NCI-H524 (cell line): ENCODE measurements around the gene DOK7.
"Not testable (repeated sequence)": the region's sequence is repeated elsewhere in the genome, so short reads cannot be mapped to it uniquely, and the experiment has no call there.

Source experiments
- DNase-seq, 2 experiments: peaks; one replicate each; lab custom pipeline; 2025; lab: John Stamatoyannopoulos, UW

The DOK7 gene

DNA sequence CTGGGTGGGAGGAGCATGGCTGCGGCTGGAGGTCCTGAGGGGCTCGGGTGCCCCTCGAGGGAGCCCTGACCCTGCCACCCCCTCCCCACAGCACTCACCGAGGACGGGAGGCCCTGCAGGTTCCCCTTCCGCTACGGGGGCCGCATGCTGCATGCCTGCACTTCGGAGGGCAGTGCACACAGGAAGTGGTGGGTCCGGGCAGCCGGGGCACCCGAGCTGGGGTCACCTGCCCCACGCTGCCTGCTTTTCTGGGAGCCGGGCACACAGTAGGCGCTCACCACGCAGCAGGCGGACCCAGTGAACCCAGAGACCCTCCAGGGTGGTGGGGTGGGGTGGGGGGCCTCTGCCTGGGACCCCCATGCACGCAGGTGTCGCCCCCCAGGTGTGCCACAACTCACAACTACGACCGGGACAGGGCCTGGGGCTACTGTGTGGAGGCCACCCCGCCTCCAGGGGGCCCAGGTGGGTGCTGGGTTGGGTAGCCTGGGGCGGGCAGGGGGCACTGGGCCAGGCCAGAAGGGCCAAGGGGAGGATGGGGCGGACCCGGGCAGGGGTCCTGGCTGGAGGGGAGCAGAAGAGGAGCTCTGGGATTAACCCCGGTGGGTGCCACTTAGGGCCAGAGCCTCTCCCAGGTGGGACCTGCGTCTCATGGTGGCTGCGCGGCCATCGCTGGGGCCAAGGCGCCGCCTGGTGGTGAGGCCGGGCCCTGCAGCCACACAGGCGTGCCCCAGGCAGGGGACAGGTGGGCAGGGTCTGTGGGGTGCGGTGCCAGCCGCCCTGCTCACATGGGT is 20.0 kb upstream of the DOK7 start:
- peak in 1 of 2 experiments; percentile 59 for DNase-seq

DNA sequence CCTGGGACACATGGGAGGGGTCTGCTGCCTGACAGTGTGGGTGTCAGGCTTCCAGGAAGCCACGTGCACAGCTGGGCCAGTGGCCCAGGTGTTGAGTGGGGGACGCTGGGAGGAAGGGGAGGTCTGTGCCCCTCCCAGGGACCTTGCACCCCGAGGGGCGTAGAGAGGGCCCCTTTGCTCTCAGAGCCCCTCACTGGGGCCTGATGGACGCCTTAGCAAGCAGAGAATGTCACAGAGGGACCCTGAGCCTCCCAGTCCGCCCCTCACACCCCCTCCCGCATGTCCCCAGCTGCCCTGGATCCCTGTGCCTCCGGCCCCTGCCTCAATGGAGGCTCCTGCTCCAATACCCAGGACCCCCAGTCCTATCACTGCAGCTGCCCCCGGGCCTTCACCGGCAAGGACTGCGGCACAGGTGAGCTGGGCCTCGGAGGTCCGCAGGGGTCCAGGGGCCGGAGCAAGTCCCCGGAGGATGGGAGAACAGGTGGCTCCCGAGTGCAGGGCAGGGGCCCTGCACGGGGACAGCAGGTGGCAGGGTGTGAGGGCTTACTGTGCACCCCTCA is 19.3 kb upstream of the DOK7 start:
- DNase-seq = peak in 1 of 2 experiments; percentile 20

- DNase-seq = no peak
Measured at GRCh38 chr4:3444351-3445110, 18.6 kb upstream of the DOK7 start.

DNA sequence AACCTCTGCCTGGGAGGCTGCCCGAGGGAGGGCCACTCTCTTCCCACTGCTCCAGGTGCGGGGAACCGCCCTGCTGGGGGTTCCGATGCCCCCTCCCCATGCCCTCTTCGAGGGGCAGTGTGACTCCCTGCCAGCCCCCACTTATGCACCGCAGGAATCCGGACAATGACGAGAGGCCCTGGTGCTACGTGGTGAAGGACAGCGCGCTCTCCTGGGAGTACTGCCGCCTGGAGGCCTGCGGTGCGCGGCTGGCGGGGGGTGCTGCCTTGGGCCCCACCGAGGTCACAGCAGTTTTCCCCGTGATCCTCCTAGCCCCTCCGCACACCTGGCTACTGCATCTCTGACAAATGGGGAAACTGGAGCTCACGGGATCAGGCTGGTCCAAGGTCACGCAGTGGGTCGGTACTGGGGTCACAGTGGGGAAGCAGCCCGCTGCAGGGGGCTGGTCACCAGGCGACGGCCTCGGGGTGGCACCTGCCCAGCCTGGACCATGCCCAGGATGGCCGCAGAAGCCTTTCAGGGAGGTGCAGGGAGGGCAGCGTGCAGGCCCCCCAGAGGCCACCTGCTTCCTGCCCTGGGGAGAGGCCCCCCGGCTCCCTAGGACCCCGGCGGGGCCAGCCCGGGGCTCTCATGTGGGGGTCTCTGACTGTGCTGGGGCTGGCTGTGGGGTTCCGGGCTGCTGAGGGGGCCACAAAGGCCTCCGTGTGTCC is 17.8 kb upstream of the DOK7 start:
- DNase-seq = no peak

DNA sequence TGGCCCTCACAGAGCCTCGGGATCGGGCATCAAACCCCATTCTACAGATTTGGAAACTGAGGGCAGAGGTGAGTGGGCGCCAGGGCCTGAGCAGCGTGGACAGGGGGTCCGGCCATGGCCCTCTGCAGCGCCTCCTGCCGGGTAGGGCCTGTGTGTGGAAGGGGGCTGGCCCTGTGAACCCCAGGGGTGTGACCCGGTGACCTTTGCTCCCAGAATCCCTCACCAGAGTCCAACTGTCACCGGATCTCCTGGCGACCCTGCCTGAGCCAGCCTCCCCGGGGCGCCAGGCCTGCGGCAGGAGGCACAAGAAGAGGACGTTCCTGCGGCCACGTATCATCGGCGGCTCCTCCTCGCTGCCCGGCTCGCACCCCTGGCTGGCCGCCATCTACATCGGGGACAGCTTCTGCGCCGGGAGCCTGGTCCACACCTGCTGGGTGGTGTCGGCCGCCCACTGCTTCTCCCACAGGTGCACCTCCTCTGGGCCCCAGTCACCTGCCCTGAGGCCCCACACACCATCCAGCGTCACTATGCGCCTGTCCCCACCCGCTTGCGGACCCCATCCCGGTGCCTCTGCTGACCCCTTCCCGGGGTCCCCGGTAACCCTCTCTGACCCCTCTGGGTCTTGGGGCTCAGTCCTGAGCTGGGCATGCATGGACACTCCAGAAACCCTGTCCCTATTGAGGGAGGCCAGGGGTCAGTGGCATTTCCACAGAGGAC is 17.1 kb upstream of the DOK7 start:
- no peak for DNase-seq

DNA sequence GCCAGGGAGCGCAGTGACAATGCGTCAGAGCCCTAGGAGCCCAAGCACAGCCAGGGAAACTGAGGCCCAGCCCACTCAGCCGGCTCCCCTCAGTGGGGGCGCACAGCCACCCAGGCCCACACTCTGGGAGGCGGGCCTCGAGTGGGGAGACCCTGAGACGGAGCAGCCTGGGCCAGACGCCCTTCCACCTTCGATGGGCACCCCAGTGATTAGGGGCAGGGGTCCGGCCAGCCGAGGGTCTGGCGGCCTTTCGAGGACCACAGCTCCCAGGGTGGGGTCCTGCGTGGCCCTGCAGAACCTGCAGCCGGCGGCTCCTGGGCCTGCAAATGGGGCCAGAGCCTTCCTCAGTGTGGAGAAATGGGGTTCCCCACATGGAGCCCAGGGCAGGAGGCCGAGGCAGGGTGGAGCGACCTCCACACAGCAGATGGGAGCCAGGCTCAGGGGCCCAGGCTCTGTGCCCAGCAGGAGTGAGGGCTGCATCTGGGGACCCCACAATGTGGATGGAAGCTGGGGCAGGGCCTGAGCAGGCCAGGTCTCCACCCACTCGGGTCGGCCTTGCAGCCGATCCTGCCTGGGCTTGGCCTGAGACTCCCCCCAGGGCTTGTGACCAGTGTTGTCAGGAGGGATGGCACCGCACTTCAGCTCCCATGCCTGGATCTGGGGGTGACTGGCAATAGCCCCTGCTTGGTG is 16.3 kb upstream of the DOK7 start:
- no peak for DNase-seq

GRCh38 chr4:3447431-3448395 is 15.4 kb upstream of the DOK7 start:
- DNase-seq = no peak

DNA sequence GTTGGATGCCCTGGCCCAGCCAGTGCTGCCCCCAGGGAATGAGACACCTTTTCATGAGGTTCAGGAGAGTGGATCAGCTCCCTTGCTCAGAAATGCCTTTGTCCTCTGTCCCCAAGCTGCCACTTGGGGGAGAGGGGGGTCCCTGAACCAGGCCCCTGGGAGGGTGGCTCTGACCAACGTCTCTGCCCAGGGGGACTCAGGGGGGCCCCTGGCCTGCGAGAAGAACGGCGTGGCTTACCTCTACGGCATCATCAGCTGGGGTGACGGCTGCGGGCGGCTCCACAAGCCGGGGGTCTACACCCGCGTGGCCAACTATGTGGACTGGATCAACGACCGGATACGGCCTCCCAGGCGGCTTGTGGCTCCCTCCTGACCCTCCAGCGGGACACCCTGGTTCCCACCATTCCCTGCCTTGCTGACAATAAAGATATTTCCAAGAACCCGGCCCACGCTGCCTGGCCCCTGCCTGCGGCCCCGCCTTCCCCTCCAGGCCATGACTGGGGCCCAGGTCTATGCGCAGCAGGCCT is 14.0 kb upstream of the DOK7 start:
- DNase-seq = no peak

- DNase-seq = peak in 1 of 2 experiments; percentile 45
Measured at GRCh38 chr4:3449574-3450534, 13.3 kb upstream of the DOK7 start.

DNA sequence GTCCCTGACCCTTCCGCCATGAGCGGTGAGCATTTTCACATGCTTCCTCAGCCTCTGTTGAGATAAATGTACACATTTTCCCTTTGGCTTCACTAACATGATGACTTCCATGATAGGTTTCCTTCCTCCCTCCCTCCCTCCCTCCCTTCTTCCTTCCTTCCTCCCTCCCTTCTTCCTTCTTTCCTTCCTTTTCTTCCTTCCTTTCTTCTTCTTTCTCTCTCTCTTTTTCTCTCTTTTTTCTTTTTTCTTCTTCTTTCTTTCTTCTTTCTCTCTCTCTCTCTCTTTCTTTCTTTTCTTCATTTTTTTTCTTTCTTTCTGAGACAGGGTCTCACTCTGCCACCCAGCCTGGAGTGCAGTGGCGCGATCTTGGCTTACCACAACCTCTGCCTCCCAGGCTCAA is 12.5 kb upstream of the DOK7 start:
- DNase-seq = no peak

DNA sequence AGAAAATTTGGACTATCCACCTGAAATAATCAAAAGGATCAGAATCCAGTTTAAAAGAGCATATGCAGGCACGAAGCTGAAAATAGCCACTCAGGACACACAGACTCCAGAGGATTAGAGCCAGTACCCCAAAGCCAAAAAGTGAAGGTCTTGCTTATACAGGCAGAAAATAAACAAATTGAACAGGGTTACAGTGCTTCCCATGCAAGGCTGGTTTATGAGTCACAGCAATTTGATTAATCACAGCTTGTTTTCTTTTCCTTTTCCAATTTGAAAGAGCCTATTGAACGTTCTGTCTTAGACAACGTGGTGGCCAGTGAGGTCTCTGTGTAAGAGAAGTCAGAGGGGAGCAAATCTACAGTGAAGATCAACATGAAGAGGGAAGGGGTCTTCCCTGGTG is 11.2 kb upstream of the DOK7 start:
- DNase-seq = no peak

GRCh38 chr4:3452376-3452775 is 10.7 kb upstream of the DOK7 start:
- peak in 1 of 2 experiments; percentile 25 for DNase-seq

GRCh38 chr4:3455596-3455995 is 7.5 kb upstream of the DOK7 start:
- not testable (repeated sequence) for DNase-seq

DNA sequence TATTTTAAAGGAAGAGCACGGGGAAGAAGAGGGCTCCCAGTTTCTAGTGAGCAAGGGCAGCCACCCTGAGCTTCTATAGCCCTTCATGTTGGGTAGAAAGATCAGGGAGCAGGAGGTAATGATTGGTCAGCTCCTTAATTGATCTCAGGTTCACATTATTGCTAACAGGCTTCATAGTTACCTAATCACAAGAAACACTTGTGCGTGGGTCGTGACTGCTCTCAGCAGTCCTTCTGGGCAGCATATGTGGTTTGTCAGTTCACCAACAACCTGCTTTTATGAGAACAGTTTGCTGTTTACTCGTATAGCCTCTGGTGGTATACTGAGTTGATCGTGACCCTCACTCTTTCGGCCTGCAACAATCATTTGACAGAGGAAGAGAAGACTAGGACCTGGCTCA is 4.7 kb upstream of the DOK7 start:
- no peak for DNase-seq

DNA sequence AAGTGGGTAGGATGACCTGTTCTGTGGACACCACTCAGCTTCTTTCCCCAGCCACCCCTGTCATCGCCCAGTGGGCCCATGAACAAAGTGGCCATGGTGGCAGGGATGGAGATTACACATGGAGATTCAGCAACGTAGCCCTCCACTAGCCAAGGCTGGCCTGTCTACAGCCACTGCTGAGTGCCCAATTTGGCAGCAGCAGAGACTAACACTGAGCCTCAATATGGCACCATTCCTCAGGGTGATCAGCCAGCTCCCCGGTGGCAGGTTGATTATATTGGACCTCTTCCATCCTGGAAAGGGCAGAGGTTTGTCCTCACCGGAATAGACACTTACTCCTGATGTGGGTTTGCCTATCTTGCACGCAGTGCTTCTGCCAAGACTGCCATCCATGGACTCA is 4.0 kb upstream of the DOK7 start:
- DNase-seq = not testable (repeated sequence)

DNA sequence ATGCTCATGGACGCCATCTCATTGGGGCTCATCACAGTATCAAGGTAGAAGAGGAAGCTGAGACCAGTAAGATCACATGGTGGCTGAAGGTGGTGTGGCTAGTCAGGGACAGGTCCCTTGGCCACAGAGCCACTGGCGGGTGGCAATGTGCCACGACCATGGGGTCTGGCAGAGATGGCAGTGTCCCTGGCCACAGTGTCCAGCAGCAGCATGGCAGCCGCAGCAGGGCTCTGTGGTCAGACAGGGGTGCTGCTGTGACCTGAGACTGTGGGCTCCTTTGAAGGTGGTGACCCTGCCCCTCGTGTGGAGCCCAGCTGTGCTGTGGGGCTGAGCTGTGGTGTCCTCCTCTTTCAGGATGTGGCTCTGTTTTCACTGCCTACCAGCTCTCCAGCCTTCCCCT is 2.2 kb upstream of the DOK7 start:
- DNase-seq = no peak

DNA sequence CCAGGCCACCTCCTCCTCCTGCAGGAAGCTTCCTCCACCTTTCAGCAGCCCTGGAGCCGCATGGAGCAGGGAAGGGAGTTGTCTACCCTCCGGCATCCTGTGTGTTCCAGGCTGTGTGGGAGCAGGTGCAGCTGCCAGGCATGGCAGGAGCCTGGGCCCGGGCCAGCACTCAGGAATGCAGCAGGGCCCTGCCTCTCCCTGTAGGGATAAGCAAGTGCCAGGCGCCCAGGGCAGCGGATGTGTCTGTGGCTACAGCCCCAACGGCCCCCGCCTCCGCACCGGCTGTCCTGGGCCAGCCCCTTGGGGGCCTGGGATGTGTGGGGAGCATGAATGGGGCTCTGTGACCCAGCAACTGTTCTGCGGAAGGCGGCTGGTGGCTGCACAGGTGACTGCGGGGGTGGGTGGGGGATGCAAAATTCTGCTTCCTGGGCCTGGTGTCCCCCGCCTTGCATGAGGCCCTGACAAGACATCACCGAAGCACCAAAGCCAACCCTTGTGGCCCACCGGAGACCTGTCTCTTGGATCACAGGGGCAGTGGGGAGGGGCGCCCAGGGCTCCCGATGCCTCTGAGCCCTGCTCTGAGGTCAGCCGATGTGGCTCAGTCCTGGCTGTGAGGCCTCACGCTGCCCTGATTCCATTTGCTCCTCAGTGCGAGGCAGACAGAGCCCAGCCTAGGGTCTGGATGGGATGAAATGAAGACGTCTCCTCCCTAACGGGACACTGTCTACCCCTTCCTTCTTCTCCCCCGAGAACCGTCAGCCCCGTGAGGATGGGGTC is 1.4 kb upstream of the DOK7 start:
- DNase-seq = no peak

DNA sequence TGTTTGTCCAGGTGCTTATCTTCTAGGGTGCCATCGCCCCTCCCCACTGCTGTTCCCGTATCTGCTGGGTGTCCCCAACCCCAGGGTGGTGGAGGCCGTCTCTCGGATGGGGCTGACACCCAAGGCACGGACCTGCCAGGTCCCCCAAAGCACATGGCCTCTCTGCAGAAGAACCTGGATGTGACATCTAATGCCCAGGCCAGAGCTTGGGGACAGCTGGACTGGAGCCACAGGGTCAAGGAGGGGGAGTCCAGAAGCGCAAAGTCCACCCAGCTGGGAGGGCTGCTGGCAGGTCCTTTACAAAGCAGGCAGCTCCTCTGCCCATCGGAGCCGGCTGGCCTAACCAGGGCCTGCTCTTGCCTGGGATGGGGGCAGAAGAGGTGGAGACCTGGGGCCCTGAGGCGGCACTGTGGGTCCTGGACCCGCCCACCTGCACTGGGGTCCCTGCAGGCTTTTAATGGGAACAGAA is 751 bp upstream of the DOK7 start:
- no peak for DNase-seq
